H1 (cell line): ENCODE results near the gene ALDH7A1. TPM values are rescaled to one million over a fixed set of nuclear protein-coding genes. Genes with fewer than 3 reads are reported as not detected.

ENCODE experiments used
- CTCF ChIA-PET: fragments of 300-600 bp; sonication (Branson Sonifier 250); formaldehyde crosslinking; loops from one replicate; lab custom pipeline; 2021; ENCODE audit not compliant: partially characterized antibody; lab: Charles Lee
- POLR2A ChIA-PET: fragments of 300-600 bp; sonication (Branson Sonifier 250); formaldehyde crosslinking; loops from one replicate; lab custom pipeline; 2021; ENCODE audit warnings: inconsistent platforms; ENCODE audit not compliant: partially characterized antibody; lab: Charles Lee
- DNase-seq, 2 experiments: peaks; one replicate each; pipeline versions ENCODE4 v3.0.0 to v3.0.0-alpha.2; 2010 to 2022; ENCODE audit warnings: low spot score in 2 of 2, low read depth in 1 of 2, mixed read lengths in 1 of 2
- FAIRE-seq: peaks from 2 replicates; lab custom pipeline; 2011; peaks lifted over from hg19 to GRCh38; lab: Jason Lieb, UNC
- H2AFZ ChIP-seq: 2 replicates; pipeline ENCODE4 v1.8.1; 2012; ENCODE audit warnings: low read length, inconsistent platforms
- H2AK5ac ChIP-seq: 2 replicates; pipeline ENCODE4 v1.6.1; 2013; ENCODE audit warnings: low read depth, low read length
- H2BK120ac ChIP-seq: replicated peaks from 2 replicates; pipeline ENCODE3; 2013; ENCODE audit warnings: low read depth, low read length, inconsistent platforms
- H2BK12ac ChIP-seq: 2 replicates; pipeline ENCODE4 v1.6.1; 2013; ENCODE audit warnings: low read depth, low read length
- H2BK15ac ChIP-seq: 2 replicates; pipeline ENCODE4 v1.6.1; 2013; ENCODE audit warnings: low read length
- H2BK20ac ChIP-seq: 2 replicates; pipeline ENCODE4 v1.6.1; 2013; ENCODE audit warnings: low read length
- H2BK5ac ChIP-seq: 2 replicates; pipeline ENCODE4 v1.6.1; 2013; ENCODE audit warnings: low read depth, low read length
- H3K14ac ChIP-seq: 2 replicates; pipeline ENCODE4 v1.6.1; 2013; ENCODE audit warnings: inconsistent platforms; ENCODE audit not compliant: insufficient read length
- H3K18ac ChIP-seq: 2 replicates; pipeline ENCODE4 v1.6.1; 2013; ENCODE audit warnings: low read length; ENCODE audit errors: extremely low read depth
- H3K23ac ChIP-seq: 2 replicates; pipeline ENCODE4 v1.6.1; 2013; ENCODE audit warnings: inconsistent platforms; ENCODE audit not compliant: insufficient read length
- H3K23me2 ChIP-seq: 2 replicates; pipeline ENCODE4 v1.6.1; 2013; ENCODE audit warnings: low read depth, low read length
- H3K27ac ChIP-seq: 2 replicates; pipeline ENCODE4 v1.6.1; 2011; ENCODE audit warnings: low read depth, low read length, inconsistent platforms
- H3K27me3 ChIP-seq, 4 experiments: replicated peaks in 1 of 4; 1 replicate in 1 of 4; 2 replicates in 3 of 4; pipeline versions ENCODE4 v1.6.1 to v1.8.1; 2011 to 2013; ENCODE audit warnings: low read length in 3 of 4, mild to moderate bottlenecking in 3 of 4, inconsistent platforms in 2 of 4, mixed read lengths in 2 of 4, moderate library complexity in 1 of 4; ENCODE audit not compliant: control insufficient read depth in 3 of 4, insufficient read depth in 3 of 4; ENCODE audit errors: extremely low read depth in 1 of 4
- H3K36me3 ChIP-seq, 4 experiments: 2 replicates each; pipeline versions ENCODE4 v1.6.1 to v1.8.1; 2011 to 2013; ENCODE audit warnings: mild to moderate bottlenecking in 4 of 4, low read length in 3 of 4, moderate library complexity in 2 of 4, control low read depth in 1 of 4, inconsistent platforms in 1 of 4; ENCODE audit not compliant: insufficient read depth in 4 of 4, control insufficient read depth in 2 of 4
- H3K4ac ChIP-seq: replicated peaks from 2 replicates; pipeline ENCODE3; 2013; ENCODE audit warnings: low read length, low read depth, mixed read lengths, inconsistent platforms; ENCODE audit not compliant: insufficient read length
- H3K4me1 ChIP-seq, 4 experiments: replicated peaks in 1 of 4; 1 replicate in 1 of 4; 2 replicates in 3 of 4; pipeline versions ENCODE4 v1.6.1 to v1.8.1; 2011 to 2013; ENCODE audit warnings: low read length in 3 of 4, inconsistent platforms in 2 of 4, mixed read lengths in 1 of 4; ENCODE audit not compliant: insufficient read depth in 4 of 4, control insufficient read depth in 3 of 4
- H3K4me2 ChIP-seq, 2 experiments: 2 replicates each; pipeline versions ENCODE4 v1.6.1 to v1.8.1; 2011 to 2013; ENCODE audit warnings: low read depth in 2 of 2, low read length in 2 of 2, control low read depth in 1 of 2, inconsistent platforms in 1 of 2, mild to moderate bottlenecking in 1 of 2; ENCODE audit not compliant: insufficient read depth in 1 of 2
- H3K4me3 ChIP-seq, 4 experiments: fragments of 200-600, 300-600 bp in 1 of 4; sonication (generic), shearing (Covaris generic), sonication (Bioruptor Twin) in 1 of 4; 2 replicates each; pipeline versions ENCODE4 v1.5.1 to v1.8.1; 2011 to 2016; ENCODE audit warnings: low read length in 4 of 4, low read depth in 3 of 4, control low read depth in 2 of 4, inconsistent platforms in 2 of 4, mild to moderate bottlenecking in 2 of 4, mixed read lengths in 1 of 4, moderate library complexity in 1 of 4; ENCODE audit not compliant: insufficient read depth in 2 of 4; ENCODE audit errors: extremely low read depth in 1 of 4
- H3K56ac ChIP-seq: replicated peaks from 2 replicates; pipeline ENCODE3; 2013; ENCODE audit warnings: low read depth, mild to moderate bottlenecking, mixed read lengths, low read length, inconsistent platforms; ENCODE audit not compliant: insufficient read length
- H3K79me1 ChIP-seq: 2 replicates; pipeline ENCODE4 v1.6.1; 2013; ENCODE audit warnings: low read depth, low read length, control low read depth
- H3K79me2 ChIP-seq, 2 experiments: 2 replicates each; pipeline versions ENCODE4 v1.6.1 to v1.8.1; 2012 to 2013; ENCODE audit warnings: low read length in 2 of 2, mild to moderate bottlenecking in 2 of 2, inconsistent platforms in 1 of 2; ENCODE audit not compliant: insufficient read depth in 2 of 2, control insufficient read depth in 1 of 2
- H3K9ac ChIP-seq, 4 experiments: replicated peaks in 1 of 4; 1 replicate in 1 of 4; 2 replicates in 3 of 4; pipeline versions ENCODE4 v1.6.1 to v1.8.1; 2011 to 2013; ENCODE audit warnings: low read depth in 3 of 4, low read length in 3 of 4, control low read depth in 2 of 4, mild to moderate bottlenecking in 2 of 4, moderate library complexity in 2 of 4, inconsistent platforms in 1 of 4; ENCODE audit errors: extremely low read depth in 1 of 4
- H3K9me3 ChIP-seq, 2 experiments: 2 replicates each; pipeline versions ENCODE4 v1.6.1 to v1.8.1; 2012 to 2013; ENCODE audit warnings: mild to moderate bottlenecking in 2 of 2, moderate library complexity in 2 of 2, control low read depth in 1 of 2, inconsistent platforms in 1 of 2, low read depth in 1 of 2, low read length in 1 of 2, mixed read lengths in 1 of 2; ENCODE audit not compliant: insufficient read depth in 2 of 2
- H4K20me1 ChIP-seq, 2 experiments: replicated peaks in 1 of 2; 2 replicates each; pipeline versions ENCODE3 to v1.8.1; 2011 to 2013; ENCODE audit warnings: inconsistent platforms in 2 of 2, low read length in 2 of 2, mild to moderate bottlenecking in 1 of 2; ENCODE audit not compliant: insufficient read depth in 2 of 2, control insufficient read depth in 1 of 2
- H4K5ac ChIP-seq: 2 replicates; pipeline ENCODE4 v1.6.1; 2013; ENCODE audit warnings: low read length, low read depth, mixed read lengths, inconsistent platforms; ENCODE audit not compliant: insufficient read length
- H4K8ac ChIP-seq: 2 replicates; pipeline ENCODE4 v1.8.0; 2013; ENCODE audit warnings: mild to moderate bottlenecking, moderate library complexity, low read length, inconsistent platforms; ENCODE audit not compliant: insufficient read depth; ENCODE audit errors: extremely low read depth
- H4K91ac ChIP-seq: replicated peaks from 2 replicates; pipeline ENCODE3; 2013; ENCODE audit warnings: low read length, mixed read lengths, inconsistent platforms; ENCODE audit not compliant: insufficient read length
- ATF2 ChIP-seq: IDR thresholded peaks from 2 replicates; pipeline ENCODE4 v1.6.1; 2012; ENCODE audit warnings: low read length, inconsistent platforms
- BRCA1 ChIP-seq: IDR thresholded peaks from 2 replicates; pipeline ENCODE4 v1.6.1; 2012; ENCODE audit warnings: low read depth, low read length, improper control_type of control experiment
- CHD1 ChIP-seq: IDR thresholded peaks from 2 replicates; pipeline ENCODE4 v1.6.1; 2012; ENCODE audit warnings: low read depth, low read length, improper control_type of control experiment
- EGR1 ChIP-seq: IDR thresholded peaks from 2 replicates; pipeline ENCODE4 v1.6.1; 2011; ENCODE audit warnings: low read depth, low read length, borderline replicate concordance
- FOSL1 ChIP-seq: IDR thresholded peaks from 2 replicates; pipeline ENCODE4 v1.6.1; 2011; ENCODE audit warnings: mild to moderate bottlenecking, low read depth, low read length, moderate library complexity; ENCODE audit not compliant: insufficient read depth
- GTF2F1 ChIP-seq: IDR thresholded peaks from 2 replicates; pipeline ENCODE4 v1.6.1; 2012; ENCODE audit warnings: low read depth, low read length, improper control_type of control experiment, borderline replicate concordance
- JUND ChIP-seq: IDR thresholded peaks from 2 replicates; pipeline ENCODE4 v1.6.1; 2011; ENCODE audit warnings: mild to moderate bottlenecking, improper control_type of control experiment, low read length
- MAFK ChIP-seq: IDR thresholded peaks from 2 replicates; pipeline ENCODE4 v1.6.1; 2012; ENCODE audit warnings: low read depth, mild to moderate bottlenecking, improper control_type of control experiment, low read length
- POLR2AphosphoS5 ChIP-seq: IDR thresholded peaks from 2 replicates; pipeline ENCODE4 v1.6.1; 2011; ENCODE audit warnings: low read depth, low read length
- SP1 ChIP-seq: IDR thresholded peaks from 2 replicates; pipeline ENCODE4 v1.6.1; 2011; ENCODE audit warnings: low read depth, low read length
- TAF7 ChIP-seq: optimal IDR thresholded peaks from 2 replicates; pipeline ENCODE3; 2011; ENCODE audit warnings: low read depth, mild to moderate bottlenecking, inconsistent platforms, low read length, moderate library complexity, borderline replicate concordance
- TBP ChIP-seq: IDR thresholded peaks from 2 replicates; pipeline ENCODE4 v1.6.1; 2011; ENCODE audit warnings: low read depth, low read length, improper control_type of control experiment
- TEAD4 ChIP-seq: IDR thresholded peaks from 2 replicates; pipeline ENCODE4 v1.6.1; 2012; ENCODE audit warnings: low read depth, low read length, inconsistent platforms, mixed read lengths
- ZNF274 ChIP-seq: IDR thresholded peaks from 2 replicates; pipeline ENCODE4 v1.7.0; 2012; ENCODE audit warnings: low read length, borderline replicate concordance; ENCODE audit errors: extremely low read depth
- WGBS, 2 experiments: shearing (Covaris generic) in 1 of 2; methylation state at CpG; one replicate each; pipeline versions ENCODE4 v1.1.6 to v1.1.7; 2013 to 2015; ENCODE audit warnings: low lambda C conversion rate in 2 of 2, mixed read lengths in 2 of 2, inconsistent platforms in 1 of 2, low coverage in 1 of 2, missing lambda C conversion rate in 1 of 2; ENCODE audit not compliant: insufficient replicate concordance in 2 of 2, insufficient coverage in 1 of 2, insufficient read length in 1 of 2; ENCODE audit errors: extremely low coverage in 1 of 2, missing lambda C conversion rate in 1 of 2; 5-methylcytosine and 5-hydroxymethylcytosine counted together
- polyA plus RNA-seq, 7 experiments: library from polyadenylated mRNA; depleted of rRNA in 3 of 7; stranded (reverse) in 5 of 7; unstranded in 2 of 7; fragments of >200 nt in 5 of 7; fragments of 200-250 nt in 2 of 7; gene quantifications; 1 replicate in 5 of 7; 2 replicates in 1 of 7; 4 replicates in 1 of 7; pipeline versions ENCODE4 v1.2.1 to v1.2.3, GENCODE V29; 2011 to 2013; ENCODE audit warnings: missing spikeins in 2 of 7, mixed read lengths in 2 of 7
- total RNA-seq: library from RNA; stranded (reverse); fragmentation: NEBNext Ultra II Directional; extraction: Animal tissue kit (Norgen Biotek cat#: 25700); gene quantifications from 2 replicates; pipeline ENCODE4 v1.2.1, GENCODE V29; 2021

Gene ALDH7A1
- total and polyA plus RNA-seq, 2 of the 8 experiments (the other 6 are each of a cell fraction or from before 2014, with no cell fraction given): 99.6 to 225 TPM

- 97 to 100% methylated on average over 1 to 2 of the region's 2 CpGs for WGBS, 2 experiments
- no peak overlapping the region for H2BK20ac ChIP-seq
- no peak overlapping the region for H2AK5ac ChIP-seq
- no peaks in the 10 kb centered on the region for H3K9me3 ChIP-seq
- H3K4me3 ChIP-seq: no peak overlapping the region
- no peak overlapping the region for H3K14ac ChIP-seq
- POLR2A ChIA-PET: interaction anchor here (1.0 to 3.0 kb wide), 5 partner anchors 8 to 37 kb away, joined by 3 to 19 read pairs (median 4); partner anchors contain the start of genes ALDH7A1 and PHAX
- H3K18ac ChIP-seq: no peak overlapping the region
- H2BK120ac ChIP-seq: no peak overlapping the region
- peaks cover 5 to 62% (median 32%) of the 10 kb centered on the region in 4 experiments; a peak in 7 of 8 replicates for H3K36me3 ChIP-seq
- no peak overlapping the region for H4K8ac ChIP-seq
- no peak for DNase-seq
- no peaks in the 10 kb centered on the region for H3K79me2 ChIP-seq
- CTCF ChIA-PET: no interaction called here
- H3K4ac ChIP-seq: no peak overlapping the region
- H3K56ac ChIP-seq: no peak overlapping the region
- no peak overlapping the region for H2BK15ac ChIP-seq
- no peak overlapping the region for H4K5ac ChIP-seq
- no peak overlapping the region for H2BK5ac ChIP-seq
- no peak overlapping the region for H3K4me2 ChIP-seq
- no peaks in the 10 kb centered on the region for H3K4me1 ChIP-seq
- no peaks in the 10 kb centered on the region for H3K79me1 ChIP-seq
- no peak overlapping the region for H4K91ac ChIP-seq
- no peak overlapping the region for H2AFZ ChIP-seq
- no peak overlapping the region for H3K9ac ChIP-seq
- no peak overlapping the region for H3K23ac ChIP-seq
- no peaks in the 10 kb centered on the region for H4K20me1 ChIP-seq
- no peaks in the 10 kb centered on the region for H3K27me3 ChIP-seq
- no peaks in the 10 kb centered on the region; the same call in 1 of the 2 replicates for H3K23me2 ChIP-seq
- H3K27ac ChIP-seq: no peak overlapping the region
- H2BK12ac ChIP-seq: no peak overlapping the region
- no peak for FAIRE-seq
- TF ChIP-seq BRCA1 (no peak), TAF7 (no peak), TBP (no peak), GTF2F1 (no peak), FOSL1 (no peak), POLR2AphosphoS5 (no peak), ZNF274 (no peak), TEAD4 (no peak), MAFK (no peak), ATF2 (no peak), JUND (no peak), EGR1 (no peak), SP1 (no peak), CHD1 (no peak)
Measured at GRCh38 chr5:126562823-126563222, 32.2 kb downstream of the ALDH7A1 start.
